H7 (cell line): ENCODE data around the gene FARS2. TPM values are rescaled to one million over a fixed set of nuclear protein-coding genes. Genes with fewer than 3 reads are reported as not detected.
"Not testable (repeated sequence)": the region's sequence is repeated elsewhere in the genome, so short reads cannot be mapped to it uniquely, and the experiment has no call there.

Experiments
- DNase-seq: peaks from one replicate; pipeline ENCODE4 v3.0.0; 2012
- H3K27me3 ChIP-seq: 2 replicates; pipeline ENCODE4 v1.6.0; 2011; ENCODE audit warnings: mild to moderate bottlenecking, low read length; ENCODE audit not compliant: control insufficient read depth, insufficient read depth
- H3K36me3 ChIP-seq: replicated peaks from 2 replicates; pipeline ENCODE4 v1.5.1; 2011; ENCODE audit warnings: low read length; ENCODE audit not compliant: control insufficient read depth, insufficient read depth
- H3K4me3 ChIP-seq: 2 replicates; pipeline ENCODE4 v1.5.1; 2011; ENCODE audit warnings: low read depth, mild to moderate bottlenecking, control low read depth, low read length, moderate library complexity; ENCODE audit not compliant: insufficient read depth
- total RNA-seq: library from RNA; depleted of rRNA; stranded (reverse); fragments of >200 nt; shearing (Covaris generic); gene quantifications from 2 replicates; pipeline ENCODE4 v1.2.3, GENCODE V29; 2014

Gene FARS2
- total RNA-seq, 1 experiment from 2014 or later, result 27.1 TPM

- Histone ChIP-seq H3K36me3 (no peaks in the 10 kb centered on the region), H3K4me3 (no peak overlapping the region), H3K27me3 (no peaks in the 10 kb centered on the region)
- DNase-seq, result peak; percentile 50
Observed at GRCh38 chr6:5782783-5783547, 521.7 kb downstream of the FARS2 start.

- Histone ChIP-seq H3K4me3 (no peak overlapping the region), H3K36me3 (no peaks in the 10 kb centered on the region), H3K27me3 (no peaks in the 10 kb centered on the region)
- DNase-seq, result no peak
Observed at GRCh38 chr6:5783584-5784089, 522.3 kb downstream of the FARS2 start.

- Histone ChIP-seq H3K36me3 (no peaks in the 10 kb centered on the region), H3K4me3 (no peak overlapping the region), H3K27me3 (no peaks in the 10 kb centered on the region)
- DNase-seq, result no peak
Observed at GRCh38 chr6:5785249-5785648, 523.9 kb downstream of the FARS2 start.

GRCh38 chr6:5786321-5786968 is 525.1 kb downstream of the FARS2 start:
- H3K36me3 ChIP-seq, result no peaks in the 10 kb centered on the region
- no peaks in the 10 kb centered on the region for H3K27me3 ChIP-seq
- no peak for DNase-seq
- H3K4me3 ChIP-seq, result no peak overlapping the region

GRCh38 chr6:5786969-5787720 is 525.8 kb downstream of the FARS2 start:
- H3K27me3 ChIP-seq, result no peaks in the 10 kb centered on the region
- no peaks in the 10 kb centered on the region for H3K36me3 ChIP-seq
- no peak for DNase-seq
- no peak overlapping the region for H3K4me3 ChIP-seq

GRCh38 chr6:5789426-5789825 is 528.1 kb downstream of the FARS2 start:
- H3K4me3 ChIP-seq, DNase-seq, H3K27me3 ChIP-seq, H3K36me3 ChIP-seq: not testable (repeated sequence)

- H3K4me3 ChIP-seq, H3K27me3 ChIP-seq, DNase-seq, H3K36me3 ChIP-seq: not testable (repeated sequence)
Observed at GRCh38 chr6:5796555-5796954, 535.2 kb downstream of the FARS2 start.

- H3K27me3 ChIP-seq, H3K4me3 ChIP-seq, H3K36me3 ChIP-seq, DNase-seq: not testable (repeated sequence)
Observed at GRCh38 chr6:5806406-5806805, 545.1 kb downstream of the FARS2 start.

- H3K4me3 ChIP-seq, result no peak overlapping the region
- no peak for DNase-seq
- H3K36me3 ChIP-seq, result no peaks in the 10 kb centered on the region
- no peaks in the 10 kb centered on the region for H3K27me3 ChIP-seq
Observed at GRCh38 chr6:5809450-5809849, 548.1 kb downstream of the FARS2 start.

- no peaks in the 10 kb centered on the region for H3K27me3 ChIP-seq
- no peak overlapping the region for H3K4me3 ChIP-seq
- no peak for DNase-seq
- H3K36me3 ChIP-seq, result no peaks in the 10 kb centered on the region
Observed at GRCh38 chr6:5811997-5812396, 550.7 kb downstream of the FARS2 start.

- no peak overlapping the region for H3K4me3 ChIP-seq
- DNase-seq, result no peak
- H3K36me3 ChIP-seq, result no peaks in the 10 kb centered on the region
- no peaks in the 10 kb centered on the region for H3K27me3 ChIP-seq
Observed at GRCh38 chr6:5813625-5814027, 552.3 kb downstream of the FARS2 start.

GRCh38 chr6:5814116-5814515 is 552.8 kb downstream of the FARS2 start:
- no peak overlapping the region for H3K4me3 ChIP-seq
- no peak for DNase-seq

GRCh38 chr6:5814901-5815300 is 553.6 kb downstream of the FARS2 start:
- no peaks in the 10 kb centered on the region for H3K27me3 ChIP-seq
- no peak for DNase-seq
- H3K36me3 ChIP-seq, result no peaks in the 10 kb centered on the region
- no peak overlapping the region for H3K4me3 ChIP-seq

More at GRCh38 chr6:5814116-5814515, 552.8 kb downstream of the FARS2 start:
- Histone ChIP-seq H3K27me3 (no peaks in the 10 kb centered on the region), H3K36me3 (no peaks in the 10 kb centered on the region)

- no peak for DNase-seq
- H3K4me3 ChIP-seq, result no peak overlapping the region
- no peaks in the 10 kb centered on the region for H3K36me3 ChIP-seq
- H3K27me3 ChIP-seq, result no peaks in the 10 kb centered on the region
Observed at GRCh38 chr6:5817869-5818268, 556.6 kb downstream of the FARS2 start.

GRCh38 chr6:5818959-5819358 is 557.6 kb downstream of the FARS2 start:
- no peak for DNase-seq
- Histone ChIP-seq H3K27me3 (no peaks in the 10 kb centered on the region), H3K36me3 (no peaks in the 10 kb centered on the region), H3K4me3 (no peak overlapping the region)
